ENCODE results near the gene TULP4.

GRCh38 chr6:158502263-158502950 lies 190.1 kb downstream of the TULP4 start:
- TF ChIP-seq CTCF (conservative IDR thresholded peaks at IDR 0.05; ENCODE audit: low read length) (no peak), EZH2phosphoT487 (IDR thresholded peaks at IDR 0.05; ENCODE audit: borderline replicate concordance) (no peak)

Data from Loucy (cell line).